ENCODE measurements around the gene AIFM1. TPM values are rescaled to one million over a fixed set of nuclear protein-coding genes. Genes with fewer than 3 reads are reported as not detected.

The AIFM1 gene
- total and polyA plus RNA-seq, 2 donors (not counting 3 experiments of a cell fraction or from before 2014, with no cell fraction given) = 23.7 to 29.7 TPM

- FAIRE-seq (no peak), DNase-seq (ENCODE audit: low read depth, low spot score) (no peak)
- intact Hi-C loops (cut with micrococcal nuclease) = no loop called here
- Histone ChIP-seq H3K4me2 (ENCODE audit: insufficient read depth, low read length) (no peak overlapping the region), H3K9ac (replicated peaks; ENCODE audit: extremely low read depth, insufficient read depth, low read length) (no peak overlapping the region), H3K4me1 (ENCODE audit: control insufficient read depth, extremely low read depth, insufficient read depth, low read length) (no peaks in the 10 kb centered on the region), H3K9me3 (replicated peaks; ENCODE audit: control insufficient read depth, insufficient read depth, low read length) (no peaks in the 10 kb centered on the region), H4K20me1 (replicated peaks; ENCODE audit: control insufficient read depth, extremely low read depth, insufficient read depth, low read length) (no peaks in the 10 kb centered on the region), H3K27me3 (ENCODE audit: control insufficient read depth in 2 of 2, insufficient read depth in 2 of 2, low read length in 2 of 2) (no peaks in the 10 kb centered on the region), H3K4me3 (replicated peaks in 1 of 3; ENCODE audit: insufficient read depth in 1 of 3, low read depth in 1 of 3, low read length in 3 of 3) (no peak overlapping the region), H2AFZ (ENCODE audit: low read depth, low read length) (no peak overlapping the region), H3K36me3 (ENCODE audit: control insufficient read depth in 2 of 2, extremely low read depth in 1 of 2, insufficient read depth in 2 of 2, low read length in 2 of 2) (peaks cover 0 to 3% of the 10 kb centered on the region in 2 experiments), H3K79me2 (ENCODE audit: control insufficient read depth, insufficient read depth, low read length) (no peaks in the 10 kb centered on the region), H3K9me1 (replicated peaks; ENCODE audit: control insufficient read depth, extremely low read depth, insufficient read depth, low read length) (no peaks in the 10 kb centered on the region), H3K27ac (ENCODE audit: insufficient read depth, low read depth, low read length) (no peak overlapping the region)
- dilution Hi-C loops (cut with MboI; ENCODE audit: extremely low pct_ligation_motif_present, low sequenced_read_pairs) = no loop called here
- ChIA-PET POLR2A (no interaction called here), CTCF (interaction anchor here (0.9 kb wide), 1 partner anchor 151 kb away, joined by 3 read pairs; no protein-coding TSS in a partner anchor)
- TF ChIP-seq MAX (IDR thresholded peaks at IDR 0.05; ENCODE audit: insufficient read depth, insufficient read length) (no peak), CTCF (IDR thresholded peaks at IDR 0.05; ENCODE audit: extremely low read depth in 1 of 2, insufficient read depth in 1 of 2, low read depth in 1 of 2, low read length in 2 of 2) (no peak)
- BruUV-seq (replicated peaks) = no TSS peak
Measured at GRCh38 chrX:130211415-130212186, 46.0 kb upstream of the AIFM1 start.

GRCh38 chrX:130204647-130205046, 39.0 kb upstream of the AIFM1 start:
- no peak overlapping the region for H3K27ac ChIP-seq (ENCODE audit: insufficient read depth, low read depth, low read length)
- dilution Hi-C loops (cut with MboI; ENCODE audit: extremely low pct_ligation_motif_present, low sequenced_read_pairs) = no loop called here
- H3K4me1 ChIP-seq (ENCODE audit: control insufficient read depth, extremely low read depth, insufficient read depth, low read length) = no peaks in the 10 kb centered on the region
- BruUV-seq (replicated peaks) = no TSS peak
- no peaks in the 10 kb centered on the region for H3K79me2 ChIP-seq (ENCODE audit: control insufficient read depth, insufficient read depth, low read length)
- H3K9ac ChIP-seq (replicated peaks; ENCODE audit: extremely low read depth, insufficient read depth, low read length) = no peak overlapping the region
- H3K36me3 ChIP-seq (ENCODE audit: control insufficient read depth in 2 of 2, extremely low read depth in 1 of 2, insufficient read depth in 2 of 2, low read length in 2 of 2) = no peaks in the 10 kb centered on the region
- H3K27me3 ChIP-seq (ENCODE audit: control insufficient read depth in 2 of 2, insufficient read depth in 2 of 2, low read length in 2 of 2) = no peaks in the 10 kb centered on the region
- no peaks in the 10 kb centered on the region for H4K20me1 ChIP-seq (replicated peaks; ENCODE audit: control insufficient read depth, extremely low read depth, insufficient read depth, low read length)
- intact Hi-C loops (cut with micrococcal nuclease) = no loop called here
- H3K4me3 ChIP-seq (replicated peaks in 1 of 3; ENCODE audit: insufficient read depth in 1 of 3, low read depth in 1 of 3, low read length in 3 of 3) = no peak overlapping the region
- no peaks in the 10 kb centered on the region for H3K9me1 ChIP-seq (replicated peaks; ENCODE audit: control insufficient read depth, extremely low read depth, insufficient read depth, low read length)
- FAIRE-seq = no peak
- ChIA-PET CTCF (interaction anchor here (0.6 kb wide), 1 partner anchor 13 kb away, joined by 4 read pairs; no protein-coding TSS in a partner anchor), POLR2A (no interaction called here)
- no peak overlapping the region for H3K4me2 ChIP-seq (ENCODE audit: insufficient read depth, low read length)
- TF ChIP-seq MAX (IDR thresholded peaks at IDR 0.05; ENCODE audit: insufficient read depth, insufficient read length) (no peak), JUN (IDR thresholded peaks at IDR 0.05; ENCODE audit: borderline replicate concordance, insufficient read depth, insufficient read length, low read depth) (no peak), CTCF (IDR thresholded peaks at IDR 0.05; ENCODE audit: extremely low read depth in 1 of 2, insufficient read depth in 1 of 2, low read depth in 1 of 2, low read length in 2 of 2) (no peak), GATA2 (IDR thresholded peaks at IDR 0.05; ENCODE audit: insufficient read depth, insufficient read length, low read depth, low read length) (no peak), MYC (IDR thresholded peaks at IDR 0.05; ENCODE audit: low read depth, low read length) (no peak)
- no peak overlapping the region for H2AFZ ChIP-seq (ENCODE audit: low read depth, low read length)
- DNase-seq (ENCODE audit: low read depth, low spot score) = no peak
- H3K9me3 ChIP-seq (replicated peaks; ENCODE audit: control insufficient read depth, insufficient read depth, low read length) = no peaks in the 10 kb centered on the region

Measured in endothelial cell of umbilical vein (primary cell).